Choroid plexus epithelial cell (primary cell): ENCODE results near the gene ZNF81.

Experiments used
- DNase-seq: peaks from one replicate; pipeline ENCODE4 v3.0.0-alpha.2; 2010; ENCODE audit warnings: low read depth
- H3K4me3 ChIP-seq: 2 replicates; pipeline ENCODE4 v1.5.1; 2011; ENCODE audit warnings: low read depth, mild to moderate bottlenecking, control low read depth, low read length, moderate library complexity
- CTCF ChIP-seq: conservative IDR thresholded peaks from 2 replicates; pipeline ENCODE4 v1.5.1; 2011; ENCODE audit warnings: low read depth, mild to moderate bottlenecking, control low read depth, inconsistent platforms, low read length, moderate library complexity

The ZNF81 gene

DNA sequence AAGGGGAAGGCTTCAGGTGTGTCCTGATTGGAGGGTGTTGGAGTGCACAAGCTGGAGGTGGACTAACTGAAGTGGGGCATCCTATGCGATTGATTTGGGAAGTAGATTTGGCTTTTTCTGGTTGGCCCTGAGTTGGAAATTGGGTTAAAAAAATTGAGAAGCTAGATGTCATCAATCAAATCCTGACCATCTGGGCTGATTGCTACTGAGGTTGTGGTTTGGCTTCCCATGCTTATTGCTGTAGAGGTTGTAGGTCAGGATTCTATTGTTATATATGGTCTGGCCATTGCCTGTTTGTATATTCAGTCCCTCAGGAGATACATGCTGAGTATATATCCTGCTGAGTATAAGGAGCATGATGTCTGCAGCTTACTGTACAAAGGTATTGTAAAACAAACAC lies 7.7 kb upstream of the ZNF81 start:
- H3K4me3 ChIP-seq, result no peak overlapping the region
- DNase-seq, result no peak
- TF ChIP-seq CTCF, result no peak

DNA sequence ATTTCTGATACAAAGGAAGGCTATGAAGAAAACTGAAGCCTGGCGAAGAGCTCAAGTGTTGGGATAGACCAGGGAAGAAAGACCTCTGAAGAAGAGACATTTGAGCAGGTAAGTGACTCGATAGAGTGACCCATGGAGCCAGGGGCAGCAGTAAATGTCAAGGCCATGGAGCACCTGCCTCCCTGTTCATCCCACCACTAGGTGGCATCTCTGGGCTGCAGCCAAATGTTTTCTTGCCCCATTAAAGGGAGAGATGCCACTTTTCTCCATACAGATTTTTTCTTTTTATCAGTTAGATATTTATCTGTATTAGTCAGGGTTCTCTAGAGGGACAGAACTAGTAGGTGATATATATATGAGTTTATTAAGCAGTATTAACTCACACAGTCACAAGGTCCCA lies 4.9 kb upstream of the ZNF81 start:
- peak; percentile 67 for TF ChIP-seq CTCF
- no peak overlapping the region for H3K4me3 ChIP-seq
- DNase-seq, result peak; percentile 41

- no peak for DNase-seq
These were observed 1.7 kb downstream of the ZNF81 start for GRCh38 chrX:47838361-47838760.

GRCh38 chrX:47840111-47840510 lies 3.4 kb downstream of the ZNF81 start:
- no peak for DNase-seq
- no peak for TF ChIP-seq CTCF
- H3K4me3 ChIP-seq, result no peak overlapping the region

More at GRCh38 chrX:47838361-47838760, 1.7 kb downstream of the ZNF81 start:
- no peak for TF ChIP-seq CTCF
- H3K4me3 ChIP-seq, result no peak overlapping the region

GRCh38 chrX:47843363-47843762 lies 6.7 kb downstream of the ZNF81 start:
- no peak for DNase-seq
- no peak overlapping the region for H3K4me3 ChIP-seq
- no peak for TF ChIP-seq CTCF

GRCh38 chrX:47844117-47844516 lies 7.4 kb downstream of the ZNF81 start:
- TF ChIP-seq CTCF, result no peak
- no peak overlapping the region for H3K4me3 ChIP-seq
- no peak for DNase-seq

GRCh38 chrX:47846040-47846439 lies 9.3 kb downstream of the ZNF81 start:
- DNase-seq, result no peak
- TF ChIP-seq CTCF, result no peak
- H3K4me3 ChIP-seq, result no peak overlapping the region
